SK-N-SH treated with all-trans-retinoic acid at 6 μM for 48 hours (cell line): ENCODE measurements around the gene AQP12A.

Source experiments
- ATAC-seq: fragments of 200-7000 bp; cut with Tn5 transposase; 3 replicates; pipeline ENCODE4 v1.9.1; 2020; ENCODE audit warnings: mild to moderate bottlenecking, moderate library complexity
- BACH2 ChIP-seq: fragments of 250-450 bp; sonication (Bioruptor Pico); IDR thresholded peaks from 2 replicates; pipeline ENCODE4 v1.9.0; 2021; ENCODE audit warnings: mild to moderate bottlenecking, borderline replicate concordance
- OSR1 ChIP-seq: fragments of 250-450 bp; sonication (Bioruptor Pico); IDR thresholded peaks from 2 replicates; pipeline ENCODE4 v1.8.0; 2022; ENCODE audit warnings: moderate library complexity, mild to moderate bottlenecking, inconsistent platforms
- PPARA ChIP-seq: fragments of 250-450 bp; sonication (Bioruptor Pico); IDR thresholded peaks from 2 replicates; pipeline ENCODE4 v1.5.0; 2020; ENCODE audit warnings: mild to moderate bottlenecking, borderline replicate concordance
- RARB ChIP-seq: fragments of 250-450 bp; sonication (Bioruptor Pico); IDR thresholded peaks from 2 replicates; pipeline ENCODE4 v1.8.0; 2021; ENCODE audit warnings: mild to moderate bottlenecking, moderate library complexity
- TCF4 ChIP-seq: fragments of 250-450 bp; sonication (Bioruptor Pico); IDR thresholded peaks from 2 replicates; pipeline ENCODE4 v1.8.0; 2021; ENCODE audit warnings: mild to moderate bottlenecking, moderate library complexity, borderline replicate concordance
- ZC3H10 ChIP-seq: fragments of 250-450 bp; sonication (Bioruptor Pico); IDR thresholded peaks from 2 replicates; pipeline ENCODE4 v1.5.1; 2021; ENCODE audit warnings: mild to moderate bottlenecking, moderate library complexity
- ZFP3 ChIP-seq: fragments of 250-450 bp; sonication (Bioruptor Pico); IDR thresholded peaks from 2 replicates; pipeline ENCODE4 v1.5.0; 2020; ENCODE audit warnings: mild to moderate bottlenecking, moderate library complexity
- ZFP30 ChIP-seq: fragments of 450-650 bp; formaldehyde crosslinking; IDR thresholded peaks from 2 replicates; pipeline ENCODE4 v1.5.0; 2022; ENCODE audit warnings: mild to moderate bottlenecking, moderate library complexity
- ZNF565 ChIP-seq: fragments of 450-650 bp; formaldehyde crosslinking; conservative IDR thresholded peaks from 2 replicates; pipeline ENCODE4 v1.5.0; 2020; ENCODE audit warnings: low read depth, mild to moderate bottlenecking, moderate library complexity
- ZNF70 ChIP-seq: fragments of 450-650 bp; formaldehyde crosslinking; IDR thresholded peaks from 2 replicates; pipeline ENCODE4 v1.5.0; 2020; ENCODE audit warnings: mild to moderate bottlenecking, moderate library complexity
- ZNF8 ChIP-seq: fragments of 450-650 bp; formaldehyde crosslinking; IDR thresholded peaks from 2 replicates; pipeline ENCODE4 v1.5.0; 2020; ENCODE audit warnings: mild to moderate bottlenecking, moderate library complexity
- TF ChIP-seq, protein P1 (sequence below): fragments of 250-450 bp; sonication (Bioruptor Pico); IDR thresholded peaks from 2 replicates; pipeline ENCODE4 v1.5.0; 2020; ENCODE audit warnings: mild to moderate bottlenecking, moderate library complexity
- TF ChIP-seq, protein P2 (sequence below): fragments of 250-450 bp; sonication (Bioruptor Pico); IDR thresholded peaks from 2 replicates; pipeline ENCODE4 v1.5.1; 2020; ENCODE audit warnings: low read depth, mild to moderate bottlenecking, moderate library complexity
- TF ChIP-seq, protein P3 (sequence below): fragments of 250-450 bp; sonication (Bioruptor Pico); IDR thresholded peaks from 2 replicates; pipeline ENCODE4 v1.8.0; 2021; ENCODE audit warnings: low read depth, mild to moderate bottlenecking, moderate library complexity, borderline replicate concordance
- TF ChIP-seq, protein P4 (sequence below): fragments of 250-450 bp; sonication (Bioruptor Pico); IDR thresholded peaks from 2 replicates; pipeline ENCODE4 v1.8.0; 2020; ENCODE audit warnings: mild to moderate bottlenecking, moderate library complexity, borderline replicate concordance

Gene AQP12A

DNA sequence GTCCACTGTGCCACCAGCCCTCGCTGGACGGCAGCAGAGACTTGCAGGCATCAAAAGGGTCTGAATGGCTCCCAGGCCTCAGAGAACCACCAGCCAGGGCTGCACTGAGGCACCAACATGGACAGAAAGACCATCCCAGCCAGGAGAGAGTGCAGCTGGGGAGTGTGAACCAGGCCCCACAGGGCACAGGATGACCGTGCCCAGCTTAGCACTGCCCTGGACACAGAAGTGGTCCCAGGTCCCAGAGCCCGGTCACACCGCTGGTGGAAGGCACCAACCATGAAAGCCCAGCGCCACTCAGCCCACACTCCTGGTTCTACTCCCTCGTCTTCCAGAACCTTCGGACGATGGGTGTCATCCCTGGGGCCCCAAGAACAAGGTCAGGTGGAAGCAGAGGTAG lies 20.5 kb downstream of the AQP12A start:
- no peak for ATAC-seq

DNA sequence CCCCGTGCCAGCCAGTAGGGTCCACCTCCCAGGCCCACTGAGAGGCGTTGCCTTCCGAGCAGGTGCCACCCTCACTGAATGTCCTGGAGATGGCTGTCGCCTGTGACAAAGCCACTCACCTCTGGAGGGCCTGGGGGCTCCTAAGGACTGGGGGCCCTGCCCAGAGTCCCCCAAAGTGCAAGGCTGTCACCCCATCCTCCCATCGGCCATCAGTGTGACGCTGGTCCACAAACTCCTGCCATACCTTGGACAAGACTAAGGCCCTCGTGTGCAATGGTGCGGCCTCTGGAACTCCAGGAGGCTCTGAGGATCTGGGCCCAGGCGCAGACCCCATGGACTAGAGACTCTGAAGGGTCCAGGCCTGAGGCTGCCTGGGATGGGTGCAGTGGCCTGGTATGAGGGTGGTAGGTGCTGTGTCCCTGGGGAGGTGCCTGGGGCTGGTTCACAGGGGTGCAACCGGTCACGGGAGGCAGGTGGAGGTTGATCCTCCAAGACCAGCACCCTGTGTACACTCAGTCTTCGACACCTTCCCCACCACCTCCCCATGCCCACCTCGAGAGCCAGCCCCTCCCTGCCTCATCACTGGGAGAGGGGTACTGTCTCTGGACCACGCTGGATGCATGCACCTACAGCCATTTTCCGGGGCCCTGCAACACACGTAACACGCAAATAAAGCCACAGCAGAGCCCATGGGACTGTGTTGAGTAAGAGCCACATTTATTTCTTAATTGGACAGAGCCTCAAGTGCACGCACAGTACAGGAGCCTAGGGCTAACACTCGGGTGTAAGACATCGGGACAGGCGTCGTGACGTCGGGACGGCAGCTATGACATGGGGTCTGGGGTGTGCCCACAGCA lies 21.6 kb downstream of the AQP12A start:
- ATAC-seq: no peak

More for the DNA sequence above, 20.5 kb downstream of the AQP12A start:
- TF ChIP-seq, protein P1, sequence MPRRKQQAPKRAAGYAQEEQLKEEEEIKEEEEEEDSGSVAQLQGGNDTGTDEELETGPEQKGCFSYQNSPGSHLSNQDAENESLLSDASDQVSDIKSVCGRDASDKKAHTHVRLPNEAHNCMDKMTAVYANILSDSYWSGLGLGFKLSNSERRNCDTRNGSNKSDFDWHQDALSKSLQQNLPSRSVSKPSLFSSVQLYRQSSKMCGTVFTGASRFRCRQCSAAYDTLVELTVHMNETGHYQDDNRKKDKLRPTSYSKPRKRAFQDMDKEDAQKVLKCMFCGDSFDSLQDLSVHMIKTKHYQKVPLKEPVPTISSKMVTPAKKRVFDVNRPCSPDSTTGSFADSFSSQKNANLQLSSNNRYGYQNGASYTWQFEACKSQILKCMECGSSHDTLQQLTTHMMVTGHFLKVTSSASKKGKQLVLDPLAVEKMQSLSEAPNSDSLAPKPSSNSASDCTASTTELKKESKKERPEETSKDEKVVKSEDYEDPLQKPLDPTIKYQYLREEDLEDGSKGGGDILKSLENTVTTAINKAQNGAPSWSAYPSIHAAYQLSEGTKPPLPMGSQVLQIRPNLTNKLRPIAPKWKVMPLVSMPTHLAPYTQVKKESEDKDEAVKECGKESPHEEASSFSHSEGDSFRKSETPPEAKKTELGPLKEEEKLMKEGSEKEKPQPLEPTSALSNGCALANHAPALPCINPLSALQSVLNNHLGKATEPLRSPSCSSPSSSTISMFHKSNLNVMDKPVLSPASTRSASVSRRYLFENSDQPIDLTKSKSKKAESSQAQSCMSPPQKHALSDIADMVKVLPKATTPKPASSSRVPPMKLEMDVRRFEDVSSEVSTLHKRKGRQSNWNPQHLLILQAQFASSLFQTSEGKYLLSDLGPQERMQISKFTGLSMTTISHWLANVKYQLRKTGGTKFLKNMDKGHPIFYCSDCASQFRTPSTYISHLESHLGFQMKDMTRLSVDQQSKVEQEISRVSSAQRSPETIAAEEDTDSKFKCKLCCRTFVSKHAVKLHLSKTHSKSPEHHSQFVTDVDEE (CRISPR knock-in tag): no peak
- TF ChIP-seq, protein P2, sequence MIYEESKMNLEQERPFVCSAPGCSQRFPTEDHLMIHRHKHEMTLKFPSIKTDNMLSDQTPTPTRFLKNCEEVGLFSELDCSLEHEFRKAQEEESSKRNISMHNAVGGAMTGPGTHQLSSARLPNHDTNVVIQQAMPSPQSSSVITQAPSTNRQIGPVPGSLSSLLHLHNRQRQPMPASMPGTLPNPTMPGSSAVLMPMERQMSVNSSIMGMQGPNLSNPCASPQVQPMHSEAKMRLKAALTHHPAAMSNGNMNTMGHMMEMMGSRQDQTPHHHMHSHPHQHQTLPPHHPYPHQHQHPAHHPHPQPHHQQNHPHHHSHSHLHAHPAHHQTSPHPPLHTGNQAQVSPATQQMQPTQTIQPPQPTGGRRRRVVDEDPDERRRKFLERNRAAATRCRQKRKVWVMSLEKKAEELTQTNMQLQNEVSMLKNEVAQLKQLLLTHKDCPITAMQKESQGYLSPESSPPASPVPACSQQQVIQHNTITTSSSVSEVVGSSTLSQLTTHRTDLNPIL (CRISPR knock-in tag): no peak
- TF ChIP-seq ZNF70: no peak
- TF ChIP-seq, protein P3, sequence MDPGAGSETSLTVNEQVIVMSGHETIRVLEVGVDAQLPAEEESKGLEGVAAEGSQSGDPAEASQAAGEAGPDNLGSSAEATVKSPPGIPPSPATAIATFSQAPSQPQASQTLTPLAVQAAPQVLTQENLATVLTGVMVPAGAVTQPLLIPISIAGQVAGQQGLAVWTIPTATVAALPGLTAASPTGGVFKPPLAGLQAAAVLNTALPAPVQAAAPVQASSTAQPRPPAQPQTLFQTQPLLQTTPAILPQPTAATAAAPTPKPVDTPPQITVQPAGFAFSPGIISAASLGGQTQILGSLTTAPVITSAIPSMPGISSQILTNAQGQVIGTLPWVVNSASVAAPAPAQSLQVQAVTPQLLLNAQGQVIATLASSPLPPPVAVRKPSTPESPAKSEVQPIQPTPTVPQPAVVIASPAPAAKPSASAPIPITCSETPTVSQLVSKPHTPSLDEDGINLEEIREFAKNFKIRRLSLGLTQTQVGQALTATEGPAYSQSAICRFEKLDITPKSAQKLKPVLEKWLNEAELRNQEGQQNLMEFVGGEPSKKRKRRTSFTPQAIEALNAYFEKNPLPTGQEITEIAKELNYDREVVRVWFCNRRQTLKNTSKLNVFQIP (CRISPR knock-in tag): no peak
- TF ChIP-seq TCF4 (CRISPR knock-in tag): no peak
- no peak for TF ChIP-seq ZC3H10 (CRISPR knock-in tag)
- TF ChIP-seq, all 23 proteins: peak for 0

DNA sequence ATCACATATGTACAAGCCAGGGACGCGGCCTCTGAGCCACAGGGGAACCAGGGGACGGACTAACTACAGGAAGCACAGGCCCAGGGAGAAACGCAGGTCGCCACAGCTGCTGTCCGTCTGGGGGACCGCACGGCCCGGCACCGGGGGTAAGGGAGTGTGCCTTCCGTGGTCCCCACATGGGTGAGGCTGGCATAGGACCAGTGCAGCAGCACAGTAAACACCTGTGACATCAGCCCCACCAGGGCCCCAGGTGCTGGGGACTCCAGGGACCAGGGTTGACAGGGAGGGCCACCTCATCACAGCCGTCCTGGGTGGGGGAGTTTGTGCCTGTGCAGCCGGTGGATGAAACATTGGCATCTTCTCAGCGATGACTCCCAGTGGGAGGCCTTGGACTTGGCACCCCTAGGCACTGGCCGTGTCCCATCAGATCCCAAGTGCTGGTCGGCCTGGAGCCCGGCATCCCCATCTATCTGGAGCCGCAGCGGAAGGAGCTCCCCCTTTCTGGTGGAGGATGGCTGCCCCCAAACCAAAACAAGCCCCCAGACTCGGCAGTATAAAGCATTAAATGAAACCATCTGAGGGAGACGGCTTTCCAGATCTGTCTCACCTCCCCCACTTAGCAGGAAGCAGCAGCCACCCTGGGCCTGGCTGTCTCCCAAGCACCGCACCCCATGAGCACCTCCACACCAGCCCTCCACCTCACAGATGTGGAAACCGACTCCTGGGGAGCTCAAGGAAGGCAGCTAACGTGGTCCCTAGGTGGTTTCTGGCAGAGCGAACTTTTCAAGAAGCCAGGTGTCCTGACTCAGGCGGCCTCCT lies 22.5 kb downstream of the AQP12A start:
- TF ChIP-seq OSR1 (CRISPR knock-in tag) (no peak), ZFP3 (CRISPR knock-in tag) (no peak), ZFP30 (CRISPR knock-in tag) (no peak), ZNF565 (no peak), RARB (CRISPR knock-in tag) (no peak), BACH2 (CRISPR knock-in tag) (no peak), PPARA (CRISPR knock-in tag) (no peak)
- TF ChIP-seq, protein P4, sequence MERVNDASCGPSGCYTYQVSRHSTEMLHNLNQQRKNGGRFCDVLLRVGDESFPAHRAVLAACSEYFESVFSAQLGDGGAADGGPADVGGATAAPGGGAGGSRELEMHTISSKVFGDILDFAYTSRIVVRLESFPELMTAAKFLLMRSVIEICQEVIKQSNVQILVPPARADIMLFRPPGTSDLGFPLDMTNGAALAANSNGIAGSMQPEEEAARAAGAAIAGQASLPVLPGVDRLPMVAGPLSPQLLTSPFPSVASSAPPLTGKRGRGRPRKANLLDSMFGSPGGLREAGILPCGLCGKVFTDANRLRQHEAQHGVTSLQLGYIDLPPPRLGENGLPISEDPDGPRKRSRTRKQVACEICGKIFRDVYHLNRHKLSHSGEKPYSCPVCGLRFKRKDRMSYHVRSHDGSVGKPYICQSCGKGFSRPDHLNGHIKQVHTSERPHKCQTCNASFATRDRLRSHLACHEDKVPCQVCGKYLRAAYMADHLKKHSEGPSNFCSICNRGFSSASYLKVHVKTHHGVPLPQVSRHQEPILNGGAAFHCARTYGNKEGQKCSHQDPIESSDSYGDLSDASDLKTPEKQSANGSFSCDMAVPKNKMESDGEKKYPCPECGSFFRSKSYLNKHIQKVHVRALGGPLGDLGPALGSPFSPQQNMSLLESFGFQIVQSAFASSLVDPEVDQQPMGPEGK (CRISPR knock-in tag): no peak
- TF ChIP-seq, all 23 proteins: peak for 0
- no peak for ATAC-seq

More for the DNA sequence above, 21.6 kb downstream of the AQP12A start:
- no peak for TF ChIP-seq OSR1 (CRISPR knock-in tag)
- TF ChIP-seq, protein P2 (CRISPR knock-in tag): no peak
- TF ChIP-seq ZNF8: no peak
